Hematopoietic multipotent progenitor cell (in vitro differentiated cells): ENCODE results near the gene SLC22A3. TPM values are rescaled to one million over a fixed set of nuclear protein-coding genes. Genes with fewer than 3 reads are reported as not detected.
"Not testable (repeated sequence)": the region's sequence is repeated elsewhere in the genome, so short reads cannot be mapped to it uniquely, and the experiment has no call there.

Experiments used
- DNase-seq, 3 donors: peaks; one replicate each; pipeline ENCODE4 v3.0.0-alpha.2; 2011 to 2015; ENCODE audit warnings: low read depth in 2 of 3, low spot score in 2 of 3
- total RNA-seq: library from RNA; depleted of rRNA; stranded (reverse); fragments of >200 nt; gene quantifications from one replicate; pipeline ENCODE4 v1.2.3, GENCODE V29; 2012

The SLC22A3 gene
- total RNA-seq, 1 donor = under 0.01 TPM

- DNase-seq = no peak
Measured at GRCh38 chr6:160437154-160437553, 89.0 kb downstream of the SLC22A3 start.

- DNase-seq = no peak
Measured at GRCh38 chr6:160437775-160438174, 89.6 kb downstream of the SLC22A3 start.

GRCh38 chr6:160438481-160438880 lies 90.3 kb downstream of the SLC22A3 start:
- DNase-seq = no peak

- DNase-seq = no peak
Measured at GRCh38 chr6:160439751-160440150, 91.6 kb downstream of the SLC22A3 start.

- no peak for DNase-seq
Measured at GRCh38 chr6:160442151-160442550, 94.0 kb downstream of the SLC22A3 start.

- DNase-seq = no peak
Measured at GRCh38 chr6:160445130-160445529, 97.0 kb downstream of the SLC22A3 start.

- no peak for DNase-seq
Measured at GRCh38 chr6:160447350-160447749, 99.2 kb downstream of the SLC22A3 start.

- DNase-seq = not testable (repeated sequence)
Measured at GRCh38 chr6:160449787-160450186, 101.6 kb downstream of the SLC22A3 start.

GRCh38 chr6:160450849-160451248 lies 102.7 kb downstream of the SLC22A3 start:
- no peak for DNase-seq

GRCh38 chr6:160454303-160454702 lies 106.1 kb downstream of the SLC22A3 start:
- DNase-seq = no peak

GRCh38 chr6:160455081-160455480 lies 106.9 kb downstream of the SLC22A3 start:
- DNase-seq = no peak

- peak; percentile 49 to 78 (median 55) for DNase-seq
Measured at GRCh38 chr6:160455541-160456213, 107.5 kb downstream of the SLC22A3 start.

- DNase-seq = no peak
Measured at GRCh38 chr6:160456214-160456546, 108.0 kb downstream of the SLC22A3 start.

- peak in 1 of 3 donors; percentile 11 for DNase-seq
Measured at GRCh38 chr6:160457823-160458222, 109.6 kb downstream of the SLC22A3 start.

- DNase-seq = no peak
Measured at GRCh38 chr6:160461641-160462040, 113.5 kb downstream of the SLC22A3 start.

GRCh38 chr6:160462116-160462515 lies 113.9 kb downstream of the SLC22A3 start:
- no peak for DNase-seq

GRCh38 chr6:160462551-160463109 lies 114.5 kb downstream of the SLC22A3 start:
- peak; percentile 52 to 87 (median 79) for DNase-seq

GRCh38 chr6:160464744-160465143 lies 116.6 kb downstream of the SLC22A3 start:
- DNase-seq = no peak

- not testable (repeated sequence) for DNase-seq
Measured at GRCh38 chr6:160467261-160467871, 119.2 kb downstream of the SLC22A3 start.

- no peak for DNase-seq
Measured at GRCh38 chr6:160469153-160469552, 121.0 kb downstream of the SLC22A3 start.

GRCh38 chr6:160476056-160476455 lies 127.9 kb downstream of the SLC22A3 start:
- DNase-seq = not testable (repeated sequence)

GRCh38 chr6:160477072-160477471 lies 128.9 kb downstream of the SLC22A3 start:
- not testable (repeated sequence) for DNase-seq
